ENCODE data around the gene LTBP1. TPM values are rescaled to one million over a fixed set of nuclear protein-coding genes. Genes with fewer than 3 reads are reported as not detected.

LTBP1 gene
- total and polyA plus RNA-seq, 9 donors: 13.5 to 117 (median 41.8) TPM

DNA sequence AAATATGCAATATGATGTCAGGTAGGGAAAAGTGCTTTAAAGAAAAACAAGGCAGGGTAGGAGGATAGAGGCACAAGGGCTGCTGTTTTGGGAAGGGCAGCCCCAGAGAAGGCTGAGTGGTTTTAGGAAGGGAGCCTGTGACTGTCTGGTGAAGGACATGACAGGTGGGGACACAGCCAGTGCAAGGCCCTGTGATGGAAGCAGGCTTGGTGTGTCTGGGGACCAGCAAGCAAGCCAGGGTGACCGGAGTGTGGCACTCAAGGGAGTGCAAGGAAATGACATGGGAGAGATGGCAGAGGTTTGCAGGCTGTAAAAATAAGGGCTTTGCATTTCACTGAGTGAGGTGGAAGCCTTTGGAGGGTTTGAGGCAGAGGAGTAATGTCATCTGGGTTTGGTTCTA is 62.0 kb downstream of the LTBP1 start:
- intact Hi-C loops (cut with DNase I): no loop called here
- Histone ChIP-seq H3K27me3 (no peaks in the 10 kb centered on the region), H3K4me1 (ENCODE audit: insufficient read depth) (no peaks in the 10 kb centered on the region), H3K36me3 (no peaks in the 10 kb centered on the region), H3K27ac (no peak overlapping the region), H3K4me3 (no peak overlapping the region), H3K9me3 (no peaks in the 10 kb centered on the region)
- WGBS, 3 donors: 97 to 100% (median 98%) methylated on average over 1 of the region's 1 CpG
- no peak for TF ChIP-seq EP300 (IDR thresholded peaks at IDR 0.05)
- TF ChIP-seq POLR2A (IDR thresholded peaks at IDR 0.05): no peak
- TF ChIP-seq, protein P1, sequence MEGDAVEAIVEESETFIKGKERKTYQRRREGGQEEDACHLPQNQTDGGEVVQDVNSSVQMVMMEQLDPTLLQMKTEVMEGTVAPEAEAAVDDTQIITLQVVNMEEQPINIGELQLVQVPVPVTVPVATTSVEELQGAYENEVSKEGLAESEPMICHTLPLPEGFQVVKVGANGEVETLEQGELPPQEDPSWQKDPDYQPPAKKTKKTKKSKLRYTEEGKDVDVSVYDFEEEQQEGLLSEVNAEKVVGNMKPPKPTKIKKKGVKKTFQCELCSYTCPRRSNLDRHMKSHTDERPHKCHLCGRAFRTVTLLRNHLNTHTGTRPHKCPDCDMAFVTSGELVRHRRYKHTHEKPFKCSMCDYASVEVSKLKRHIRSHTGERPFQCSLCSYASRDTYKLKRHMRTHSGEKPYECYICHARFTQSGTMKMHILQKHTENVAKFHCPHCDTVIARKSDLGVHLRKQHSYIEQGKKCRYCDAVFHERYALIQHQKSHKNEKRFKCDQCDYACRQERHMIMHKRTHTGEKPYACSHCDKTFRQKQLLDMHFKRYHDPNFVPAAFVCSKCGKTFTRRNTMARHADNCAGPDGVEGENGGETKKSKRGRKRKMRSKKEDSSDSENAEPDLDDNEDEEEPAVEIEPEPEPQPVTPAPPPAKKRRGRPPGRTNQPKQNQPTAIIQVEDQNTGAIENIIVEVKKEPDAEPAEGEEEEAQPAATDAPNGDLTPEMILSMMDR (IDR thresholded peaks at IDR 0.05): no peak
- no peak for DNase-seq

DNA sequence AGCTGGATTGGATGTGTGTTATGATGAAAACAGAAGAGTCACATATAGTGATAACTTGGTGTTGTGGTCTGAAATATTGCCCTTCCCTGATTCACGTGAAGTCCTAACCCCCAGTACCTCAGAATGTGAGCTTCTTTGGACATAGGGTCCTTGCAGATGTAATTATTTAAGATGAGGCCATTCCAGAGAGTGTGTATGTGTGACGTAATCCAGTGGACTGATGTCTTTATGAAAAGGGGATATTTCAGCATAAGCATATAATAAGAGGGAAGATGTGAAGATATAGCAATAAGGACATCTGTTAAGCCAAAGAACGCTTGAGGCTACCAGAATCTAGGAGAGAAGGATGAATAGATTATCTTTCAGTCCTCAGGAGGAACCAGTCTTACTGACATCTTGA is 62.5 kb downstream of the LTBP1 start:
- no peaks in the 10 kb centered on the region for H3K9me3 ChIP-seq
- TF ChIP-seq POLR2A (IDR thresholded peaks at IDR 0.05) (no peak), EP300 (IDR thresholded peaks at IDR 0.05) (no peak)
- TF ChIP-seq, protein P1 (IDR thresholded peaks at IDR 0.05): no peak
- H3K27ac ChIP-seq: no peak overlapping the region
- no peak for DNase-seq
- H3K4me3 ChIP-seq: no peak overlapping the region
- intact Hi-C loops (cut with DNase I): no loop called here
- H3K27me3 ChIP-seq: no peaks in the 10 kb centered on the region
- 90 to 97% (median 96%) methylated on average over 3 of the region's 3 CpGs for WGBS, 3 donors
- H3K4me1 ChIP-seq (ENCODE audit: insufficient read depth): no peaks in the 10 kb centered on the region
- no peaks in the 10 kb centered on the region for H3K36me3 ChIP-seq

DNA sequence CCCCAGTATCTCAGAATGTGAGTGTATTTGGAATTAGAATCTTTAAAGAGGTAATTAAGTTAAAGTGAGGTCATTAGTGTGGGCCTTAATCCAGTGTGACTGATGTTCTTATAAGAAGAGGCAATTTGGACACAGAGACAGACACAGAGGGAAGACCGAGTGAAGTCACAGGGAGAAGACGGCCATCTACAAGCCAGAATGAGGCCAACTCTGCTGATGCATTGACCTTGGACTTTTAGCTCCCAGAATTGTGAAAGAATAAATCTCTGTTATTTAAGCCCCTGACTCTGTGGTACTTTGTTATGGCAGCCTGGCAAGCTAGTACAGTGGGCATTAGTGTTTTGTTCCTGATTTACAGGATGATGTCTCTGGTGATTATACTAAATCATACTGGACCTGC is 64.6 kb downstream of the LTBP1 start:
- intact Hi-C loops (cut with DNase I): no loop called here
- WGBS, 3 donors: 70 to 77% (median 74%) methylated on average over 2 of the region's 2 CpGs
- no peak overlapping the region for H3K4me3 ChIP-seq
- H3K4me1 ChIP-seq (ENCODE audit: insufficient read depth): no peaks in the 10 kb centered on the region
- H3K36me3 ChIP-seq: no peaks in the 10 kb centered on the region
- DNase-seq: no peak
- no peak overlapping the region for H3K27ac ChIP-seq
- H3K9me3 ChIP-seq: no peaks in the 10 kb centered on the region
- no peaks in the 10 kb centered on the region for H3K27me3 ChIP-seq
- TF ChIP-seq EP300 (IDR thresholded peaks at IDR 0.05) (no peak), POLR2A (IDR thresholded peaks at IDR 0.05) (no peak)
- TF ChIP-seq, protein P1 (IDR thresholded peaks at IDR 0.05): no peak

DNA sequence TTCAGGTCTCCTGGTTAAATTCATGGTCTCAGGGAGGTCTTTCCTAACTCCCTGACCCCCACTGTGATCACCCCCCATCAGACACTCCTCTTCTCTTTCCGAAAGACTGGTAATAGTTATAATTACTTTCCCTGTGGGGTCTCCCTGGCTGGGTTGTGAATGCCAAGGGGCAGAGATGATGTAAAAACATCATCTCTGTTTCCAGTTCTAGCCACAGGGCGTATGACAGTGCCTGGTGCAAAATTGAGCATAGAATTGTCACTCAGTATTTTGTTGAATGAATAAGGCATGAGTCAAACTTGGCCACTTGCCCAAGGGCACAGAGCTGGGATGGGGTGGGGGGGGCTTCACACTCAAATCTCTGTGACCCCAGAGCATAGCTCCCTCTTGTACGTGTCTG is 65.2 kb downstream of the LTBP1 start:
- no peak for DNase-seq
- Histone ChIP-seq H3K27ac (no peak overlapping the region), H3K36me3 (no peaks in the 10 kb centered on the region), H3K4me1 (ENCODE audit: insufficient read depth) (no peaks in the 10 kb centered on the region), H3K27me3 (no peaks in the 10 kb centered on the region), H3K9me3 (no peaks in the 10 kb centered on the region), H3K4me3 (no peak overlapping the region)
- TF ChIP-seq, protein P1 (IDR thresholded peaks at IDR 0.05): no peak
- TF ChIP-seq POLR2A (IDR thresholded peaks at IDR 0.05) (no peak), EP300 (IDR thresholded peaks at IDR 0.05) (no peak)
- 92 to 96% (median 94%) methylated on average over 3 of the region's 3 CpGs for WGBS, 3 donors
- intact Hi-C loops (cut with DNase I): no loop called here

Data from ovary (tissue), 9 donors.